ENCODE data around the gene TOR4A.

Gene TOR4A

DNA sequence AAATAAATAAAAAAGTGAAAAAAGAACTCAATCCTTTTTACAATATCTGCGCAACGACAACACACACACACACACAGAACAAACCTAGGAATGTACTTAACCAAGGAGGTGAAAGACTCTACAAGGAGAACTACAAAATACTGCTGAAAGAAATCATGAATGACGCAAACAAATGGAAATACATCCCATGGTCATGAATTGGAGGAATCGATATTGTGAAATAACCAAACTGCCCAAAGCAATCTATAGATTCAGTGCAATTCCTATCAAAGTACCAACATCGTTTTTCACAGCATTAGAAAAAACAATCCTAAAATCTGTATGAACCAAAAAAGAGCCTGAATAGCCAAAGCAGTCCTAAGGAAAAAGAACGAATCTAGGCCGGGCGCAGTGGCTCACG is 54.4 kb downstream of the TOR4A start:
- DNase-seq (ENCODE audit: extremely low read depth in 1 of 2, low read depth in 1 of 2): no peak

Data from stimulated activated CD8-positive, alpha-beta memory T cell treated with anti-CD3 and anti-CD28 coated beads, Interleukin-7, amount 100 ng/mL, for 48 hours (primary cell).